Measurements from ENCODE around the gene PTK6.
"Not testable (repeated sequence)": the region's sequence is repeated elsewhere in the genome, so short reads cannot be mapped to it uniquely, and the experiment has no call there.

PTK6 gene

DNA sequence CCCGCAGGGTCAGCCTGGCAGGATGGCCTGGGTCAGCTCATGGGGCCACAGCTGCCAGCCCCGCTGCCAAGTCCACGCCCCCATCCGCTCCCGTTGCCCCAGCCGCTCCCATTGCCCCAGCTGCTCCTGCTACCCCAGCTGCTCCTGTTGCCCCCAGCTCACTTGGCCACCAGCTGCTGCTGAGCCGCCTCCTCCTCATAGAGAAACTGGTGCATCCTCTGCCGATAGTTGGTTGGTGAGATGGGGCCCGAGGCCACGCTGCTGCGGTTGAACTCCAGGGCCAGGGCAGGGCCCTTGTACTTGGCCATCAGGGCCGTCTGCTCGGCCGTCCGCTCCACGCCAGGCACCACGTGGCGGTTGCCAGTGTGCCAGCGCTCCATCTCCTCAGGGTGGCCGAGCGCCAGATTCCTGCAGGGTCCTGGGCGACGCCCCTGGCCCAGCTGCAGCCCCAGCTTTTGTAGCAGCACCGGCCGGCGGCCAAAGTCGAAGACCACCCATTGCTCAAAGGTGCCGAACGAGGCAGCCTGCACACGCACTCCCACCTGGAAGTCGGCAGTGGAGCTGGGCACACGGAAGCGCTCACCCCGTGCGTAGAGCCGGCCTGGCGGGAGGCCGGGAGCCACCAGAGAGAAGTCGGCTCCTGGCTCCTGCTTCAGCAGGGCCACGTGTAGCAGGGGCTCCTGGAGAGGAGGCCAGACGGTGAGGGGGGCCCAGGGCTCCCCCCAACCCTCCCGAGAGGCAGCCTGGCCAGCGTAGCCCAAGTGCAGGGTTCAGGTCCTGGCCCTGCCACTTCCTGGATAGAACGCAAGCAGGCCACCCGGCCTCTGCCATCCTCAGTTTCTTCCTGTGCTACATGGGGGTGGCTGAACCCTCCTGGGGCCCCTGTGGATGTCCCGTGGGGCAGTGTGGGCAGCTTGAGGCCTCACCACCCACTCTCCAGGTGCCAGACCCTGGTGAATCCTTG is 32.1 kb upstream of the PTK6 start:
- no peak for DNase-seq (ENCODE audit: low read depth, low spot score)

DNA sequence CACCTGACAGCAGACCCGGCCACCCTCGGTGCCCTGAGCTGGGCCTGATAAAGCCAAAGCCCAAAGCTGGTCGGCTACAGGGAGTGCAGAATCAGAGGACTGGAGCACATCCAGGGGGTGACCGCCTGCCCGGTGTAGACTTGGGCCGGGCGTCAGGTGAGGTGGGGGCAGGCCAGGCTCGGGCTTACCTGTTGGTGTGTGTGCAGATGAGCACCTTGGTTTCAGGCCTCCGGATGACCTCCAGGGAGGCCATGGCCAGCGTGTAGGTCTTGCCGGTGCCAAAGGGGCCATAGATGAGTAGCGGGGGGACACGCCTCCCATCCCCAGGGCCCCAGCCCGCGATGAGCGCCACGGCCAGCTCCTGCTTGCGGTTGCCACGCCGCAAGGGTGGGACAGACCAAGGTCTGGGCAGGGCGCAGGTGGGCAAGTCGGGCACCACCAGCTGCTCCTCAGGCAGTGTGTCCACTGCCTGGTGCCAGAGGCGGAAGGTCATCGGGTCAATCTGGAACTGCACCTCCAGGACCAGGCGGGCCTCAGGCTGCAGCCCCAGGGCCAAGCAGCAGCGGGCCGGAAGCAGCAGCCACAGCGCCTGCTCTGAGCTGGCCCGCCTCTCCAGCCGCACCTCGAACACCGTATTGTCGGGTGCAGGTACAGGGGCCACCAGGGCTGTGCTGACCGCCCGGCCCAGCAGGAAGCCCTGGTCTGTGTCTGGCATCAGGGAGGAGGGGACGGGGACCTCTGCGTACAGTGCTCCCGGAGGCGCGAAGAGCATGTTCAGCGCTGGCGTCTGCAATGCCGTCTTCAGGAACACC is 31.2 kb upstream of the PTK6 start:
- DNase-seq (ENCODE audit: low read depth, low spot score) = no peak

DNA sequence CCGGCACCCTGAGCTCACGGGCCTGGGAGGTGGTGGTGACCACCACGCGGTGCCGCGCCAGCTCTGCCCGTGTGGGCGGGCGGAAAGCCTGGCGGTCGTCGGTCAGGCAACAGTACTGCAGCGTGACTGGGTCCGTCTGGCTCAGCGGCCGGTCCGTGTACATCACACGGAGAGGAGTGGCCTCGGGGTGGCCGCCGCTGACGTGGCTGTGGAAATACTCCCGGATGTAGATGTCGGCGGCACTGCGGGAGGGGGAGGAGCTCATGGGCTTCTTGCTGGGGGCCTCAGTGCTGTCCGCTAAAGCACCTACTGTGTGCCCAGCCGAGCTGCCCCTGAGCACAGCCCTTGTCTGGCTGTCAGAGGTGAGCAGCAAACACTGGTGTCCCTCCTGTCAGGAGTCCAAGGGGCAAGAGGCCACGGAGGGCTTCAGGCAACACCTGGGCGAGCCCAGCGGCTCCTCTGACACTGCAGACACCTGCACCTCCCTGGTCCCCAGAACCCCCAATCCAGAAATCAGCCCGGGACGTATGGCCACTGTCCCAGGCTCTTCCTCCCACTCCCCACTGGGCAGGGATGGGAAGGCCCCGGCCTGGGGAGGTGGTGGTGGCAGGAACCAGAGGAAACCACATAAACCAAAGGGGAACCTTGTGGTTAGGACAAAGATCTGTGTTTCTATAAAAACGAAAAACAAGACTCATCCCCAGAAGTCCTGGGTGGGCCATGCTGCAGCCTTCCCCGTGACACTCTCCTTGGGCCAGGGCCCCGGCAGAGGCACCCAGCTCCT is 30.4 kb upstream of the PTK6 start:
- no peak for DNase-seq (ENCODE audit: low read depth, low spot score)

DNA sequence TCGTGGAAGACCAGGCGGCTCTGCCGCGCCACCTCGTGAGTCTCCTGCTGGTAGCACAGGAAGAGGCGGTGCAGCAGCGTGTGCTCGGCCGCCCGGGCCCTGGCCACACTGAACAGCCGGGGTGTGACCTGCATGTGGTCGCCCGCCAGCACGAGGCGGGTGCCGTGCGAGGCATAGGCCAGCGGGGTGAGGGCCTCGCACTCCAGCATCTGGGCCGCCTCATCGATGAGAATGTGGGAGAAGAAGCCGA is 29.9 kb upstream of the PTK6 start:
- DNase-seq (ENCODE audit: low read depth, low spot score) = no peak

DNA sequence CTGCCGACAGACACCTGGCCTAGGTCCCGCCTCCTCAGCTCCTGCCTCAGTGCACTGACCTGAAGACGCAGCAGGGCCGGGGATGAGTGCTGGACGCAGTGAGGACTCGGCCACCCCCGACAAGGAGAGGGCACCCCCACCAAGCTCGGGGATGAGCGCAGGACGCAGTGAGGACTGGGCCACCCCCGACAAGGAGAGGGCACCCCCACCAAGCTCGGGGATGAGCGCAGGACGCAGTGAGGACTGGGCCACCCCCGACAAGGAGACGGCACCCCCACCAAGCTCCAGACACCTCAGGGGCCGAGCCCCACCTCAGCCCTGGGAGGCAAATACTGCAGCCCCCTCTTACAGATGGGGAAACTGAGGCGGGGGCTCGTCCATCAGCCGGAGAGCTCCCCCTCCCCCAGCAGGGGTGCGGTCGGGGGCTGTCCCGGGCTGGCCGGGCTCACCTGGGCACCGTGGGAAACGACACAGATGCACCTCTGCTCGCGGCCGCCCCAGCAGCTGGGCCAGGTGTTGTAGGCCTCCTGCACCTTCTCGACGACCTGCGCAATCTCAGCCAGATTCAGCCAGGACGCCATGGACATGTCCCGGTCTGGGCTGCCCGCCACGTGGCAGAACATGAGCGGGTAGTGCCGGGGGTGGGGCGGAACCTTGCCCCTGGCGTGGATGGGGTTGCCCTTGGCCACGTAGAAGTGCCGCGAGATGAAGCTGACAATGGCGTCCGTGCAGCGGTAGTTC is 29.4 kb upstream of the PTK6 start:
- DNase-seq (ENCODE audit: low read depth, low spot score) = no peak

DNA sequence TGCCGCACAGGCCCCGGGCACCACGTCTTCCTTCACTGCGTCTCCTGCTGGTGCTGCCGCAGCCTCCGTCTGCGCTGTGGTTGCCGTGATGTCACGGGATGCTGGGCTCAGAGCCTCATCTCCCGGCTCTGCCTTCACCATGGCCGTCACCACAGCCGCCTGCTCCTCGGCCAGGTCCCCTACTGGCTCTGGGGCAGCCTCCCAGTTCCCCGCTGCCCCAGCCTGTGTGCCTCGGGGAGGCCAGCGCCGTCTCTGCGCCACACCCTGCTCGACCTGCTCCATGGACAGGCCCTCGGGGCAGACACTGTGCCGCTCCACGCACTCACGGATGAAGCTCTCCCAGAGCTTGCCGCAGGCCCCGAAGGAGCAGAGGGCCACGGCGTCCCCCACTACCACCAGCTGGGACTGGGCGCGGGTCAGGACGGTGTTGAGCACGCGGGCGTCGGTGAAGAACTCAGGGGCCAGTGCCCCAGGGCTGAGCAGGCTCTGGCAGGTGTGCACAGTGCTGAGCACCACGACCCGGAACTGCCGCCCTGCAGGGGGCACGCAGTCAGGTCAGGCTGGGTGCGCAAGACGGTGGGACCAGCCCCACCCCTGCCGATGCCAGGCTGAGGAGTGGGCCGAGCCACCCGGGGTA is 28.6 kb upstream of the PTK6 start:
- DNase-seq (ENCODE audit: low read depth, low spot score) = no peak

DNA sequence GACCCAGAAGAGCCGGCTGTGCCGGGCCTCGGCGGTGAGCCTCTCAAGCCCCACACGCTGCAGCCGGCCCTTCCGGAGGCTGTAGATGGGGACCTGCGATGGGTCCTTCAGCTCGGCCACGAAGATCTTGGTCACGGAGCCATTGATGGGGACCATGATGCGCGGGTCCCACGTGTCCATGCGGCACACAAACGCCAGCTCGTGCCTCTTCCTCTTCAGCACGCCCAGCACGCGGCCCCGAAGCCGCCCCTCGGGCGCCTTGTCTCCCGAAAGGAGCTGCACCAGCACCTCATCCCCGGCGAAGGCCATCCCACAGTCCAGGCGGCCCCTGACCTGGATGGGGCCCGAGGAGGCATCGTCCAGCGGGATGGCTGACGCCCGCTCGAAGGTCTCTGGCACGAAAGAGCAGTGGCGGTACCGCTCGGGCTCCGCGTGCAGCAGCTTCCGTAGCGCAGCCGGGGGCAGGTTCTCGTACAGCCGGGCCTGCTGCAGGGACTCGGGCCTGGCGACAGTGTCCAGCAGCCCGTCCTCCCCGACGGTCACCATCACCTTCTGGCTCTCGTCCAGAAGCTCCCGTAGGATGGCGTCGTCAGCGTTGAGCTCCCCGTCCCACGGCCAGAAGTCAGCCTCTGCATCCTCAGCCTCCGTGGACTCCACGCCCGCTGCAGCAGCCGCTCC is 28.0 kb upstream of the PTK6 start:
- no peak for DNase-seq (ENCODE audit: low read depth, low spot score)

DNA sequence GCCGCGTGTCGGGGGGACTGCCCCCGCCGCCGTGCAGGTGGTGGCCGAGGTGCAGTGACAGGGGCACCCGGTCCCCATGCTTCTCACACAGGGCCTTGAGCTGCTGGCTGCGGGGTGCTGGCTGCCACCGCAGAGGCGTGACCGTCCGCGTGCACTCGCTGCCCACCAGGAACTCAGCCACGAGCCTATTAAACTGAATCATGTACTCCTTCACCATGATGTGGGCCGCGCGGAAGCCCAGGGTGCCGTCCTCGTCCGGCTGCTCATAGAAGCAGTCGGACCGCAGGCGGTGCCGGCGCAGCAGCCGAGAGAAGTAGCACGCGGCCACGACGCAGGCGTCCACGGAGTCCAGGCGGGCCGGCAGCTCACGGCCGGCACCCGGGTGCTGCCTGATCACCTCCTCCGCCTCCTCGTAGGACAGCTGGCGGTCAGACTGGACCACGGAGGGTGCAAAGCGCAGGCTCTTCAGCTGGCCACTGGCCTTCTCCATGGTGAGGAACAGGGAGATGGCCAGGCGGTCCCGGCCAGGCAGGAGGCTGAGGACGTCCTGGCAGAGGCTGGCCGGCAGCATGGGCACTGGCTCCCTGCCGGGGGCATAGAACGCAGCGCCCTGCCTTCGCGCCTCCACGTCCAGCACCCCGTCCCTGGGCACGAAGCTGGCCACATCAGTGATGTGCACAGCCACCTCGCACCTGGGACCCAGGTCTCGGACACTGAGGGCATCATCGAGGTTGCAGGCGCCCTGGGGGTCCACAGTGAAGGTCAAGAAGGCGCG is 27.0 kb upstream of the PTK6 start:
- DNase-seq (ENCODE audit: low read depth, low spot score) = no peak

DNA sequence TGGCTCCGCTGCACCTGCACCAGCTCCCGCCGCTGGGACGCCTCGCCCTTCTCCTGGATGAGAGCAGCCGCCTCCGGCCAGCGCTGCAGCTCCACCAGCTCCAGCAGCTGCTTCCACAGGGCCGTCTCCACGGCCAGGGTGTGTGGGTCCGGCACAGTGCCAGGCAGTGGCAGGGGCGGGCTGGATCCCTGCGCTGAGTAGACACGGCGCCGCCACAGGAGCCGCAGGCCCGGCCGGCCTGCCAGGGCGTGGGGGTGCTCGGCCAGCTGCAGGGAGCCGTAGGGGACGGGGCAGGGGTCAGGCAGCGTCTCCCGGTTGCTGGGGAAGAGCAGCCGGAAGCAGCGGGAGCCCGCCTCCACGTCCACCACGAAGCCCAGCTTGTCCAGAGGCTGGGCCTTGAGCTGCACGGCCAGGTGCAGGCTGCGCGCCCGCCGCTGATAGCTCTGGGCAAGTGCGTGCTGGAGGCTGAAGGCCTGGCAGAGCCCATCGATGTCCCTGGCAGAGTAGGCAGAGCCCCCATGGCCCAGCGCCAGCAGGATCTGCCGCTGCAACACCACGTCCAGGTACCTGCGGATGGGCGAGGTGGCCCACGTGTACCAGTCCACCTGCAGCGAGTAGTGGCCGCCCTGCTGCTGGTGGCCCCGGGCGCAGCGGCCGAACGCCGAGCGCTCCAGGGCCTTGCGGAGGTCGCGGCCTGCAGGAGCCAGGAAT is 26.2 kb upstream of the PTK6 start:
- DNase-seq (ENCODE audit: low read depth, low spot score) = no peak

DNA sequence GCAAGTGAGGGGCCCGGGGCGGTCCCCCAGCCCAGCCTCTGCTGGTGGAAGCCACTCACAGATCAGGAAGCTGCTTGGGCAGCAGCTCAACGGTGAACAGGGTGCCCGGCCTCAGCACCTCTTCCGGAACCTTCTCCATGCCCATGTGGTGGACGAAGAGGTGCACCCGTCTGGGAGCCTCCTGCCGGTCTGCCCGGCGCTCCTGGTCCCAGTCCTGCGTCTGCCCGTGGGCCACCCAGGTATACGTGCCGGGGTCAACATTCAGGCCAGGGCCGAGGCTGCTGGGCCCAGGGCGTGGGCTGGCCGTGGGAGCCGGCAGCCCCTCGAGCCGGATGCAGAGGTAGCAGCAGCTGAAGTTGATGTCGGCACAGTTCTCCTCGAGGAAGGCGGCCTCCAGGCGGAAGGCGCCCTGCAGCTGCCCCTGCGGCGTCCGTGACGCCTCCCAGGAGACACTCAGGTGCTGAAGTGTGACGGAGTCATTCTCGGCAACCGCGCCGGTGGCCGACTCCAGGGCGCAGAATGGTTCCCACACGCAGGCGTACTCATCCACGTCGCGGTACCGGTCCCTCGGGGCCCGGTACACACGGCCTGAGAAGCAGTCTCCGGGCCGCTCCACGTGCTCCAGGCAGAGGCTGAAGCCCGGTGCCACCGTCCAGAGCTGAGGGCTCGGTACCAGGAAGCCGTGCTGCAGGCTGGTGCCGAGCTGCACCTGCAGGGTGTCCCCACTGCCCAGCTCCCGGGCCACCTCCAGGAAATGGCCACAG is 25.5 kb upstream of the PTK6 start:
- no peak for DNase-seq (ENCODE audit: low read depth, low spot score)

DNA sequence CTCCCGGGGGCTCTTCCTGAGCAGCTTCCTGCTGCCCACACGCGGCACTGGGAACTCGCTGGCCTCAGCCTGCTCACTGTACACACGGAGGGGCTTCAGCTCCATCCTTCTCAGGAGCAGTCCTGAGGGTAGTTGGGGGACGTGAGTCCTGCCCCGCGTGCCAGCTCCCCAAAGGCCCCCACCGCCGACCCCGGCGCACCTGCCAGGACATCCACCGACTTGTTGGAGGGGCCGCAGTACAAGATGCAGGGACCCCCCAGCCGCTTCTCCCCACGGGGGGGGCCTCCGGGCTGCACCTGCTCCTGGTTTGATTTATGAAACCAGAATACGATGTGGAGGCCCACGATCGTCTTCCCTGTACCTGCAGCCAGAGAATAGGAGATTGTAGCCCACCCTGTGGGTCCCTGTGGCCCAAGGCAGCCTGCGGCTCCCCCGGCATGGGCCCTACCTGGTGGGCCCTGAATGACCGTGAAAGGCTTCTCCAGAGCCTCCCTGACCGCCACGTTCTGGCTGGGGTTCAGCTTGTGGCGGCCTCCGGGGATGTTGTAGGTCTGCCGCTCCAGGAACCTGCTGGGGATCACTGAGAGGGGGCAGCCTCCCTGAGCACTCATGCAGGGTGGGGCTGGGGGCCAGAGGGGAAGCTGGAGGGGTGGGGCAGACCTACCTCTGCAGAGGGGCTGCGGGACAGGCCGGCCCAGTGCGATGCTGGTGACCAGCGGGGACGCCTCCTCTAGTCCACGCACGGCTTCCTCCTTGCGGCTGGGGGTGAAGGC is 24.6 kb upstream of the PTK6 start:
- no peak for DNase-seq (ENCODE audit: low read depth, low spot score)

DNA sequence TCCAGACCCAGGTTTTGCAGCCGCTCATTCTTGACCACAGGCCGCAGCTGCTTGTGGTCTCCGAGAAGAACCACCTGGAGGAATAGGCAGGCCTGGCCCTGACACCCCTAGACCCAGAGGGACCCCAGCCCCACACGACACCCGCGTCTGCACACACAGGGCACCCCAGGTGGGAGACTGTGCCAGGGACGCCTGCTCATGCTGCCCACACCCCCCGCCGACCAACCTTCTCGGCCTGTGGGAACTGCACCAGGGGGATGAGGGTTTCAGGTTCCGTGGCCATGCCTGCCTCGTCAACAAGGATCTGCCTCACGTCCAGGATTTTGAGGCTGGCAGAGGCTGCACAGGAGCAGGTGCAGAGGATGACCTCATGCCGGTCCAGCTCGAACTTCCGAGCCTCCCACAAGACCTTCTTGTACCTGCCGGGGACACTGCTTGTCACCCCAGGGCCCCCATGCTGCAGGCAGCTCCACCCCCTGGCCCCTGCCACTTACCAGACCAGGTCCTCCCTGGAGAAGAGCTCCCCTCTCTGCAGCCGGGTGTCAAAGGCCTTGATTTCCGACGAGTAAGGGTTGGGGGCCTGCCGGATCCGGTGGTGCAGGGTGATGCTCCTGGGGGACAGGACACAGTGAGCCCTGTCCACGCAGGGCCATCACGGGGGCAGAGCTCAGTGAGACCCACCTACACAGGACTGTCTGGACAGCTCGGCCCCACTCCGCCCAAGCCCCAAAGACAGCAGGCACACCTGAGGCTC is 23.9 kb upstream of the PTK6 start:
- DNase-seq (ENCODE audit: low read depth, low spot score) = no peak

DNA sequence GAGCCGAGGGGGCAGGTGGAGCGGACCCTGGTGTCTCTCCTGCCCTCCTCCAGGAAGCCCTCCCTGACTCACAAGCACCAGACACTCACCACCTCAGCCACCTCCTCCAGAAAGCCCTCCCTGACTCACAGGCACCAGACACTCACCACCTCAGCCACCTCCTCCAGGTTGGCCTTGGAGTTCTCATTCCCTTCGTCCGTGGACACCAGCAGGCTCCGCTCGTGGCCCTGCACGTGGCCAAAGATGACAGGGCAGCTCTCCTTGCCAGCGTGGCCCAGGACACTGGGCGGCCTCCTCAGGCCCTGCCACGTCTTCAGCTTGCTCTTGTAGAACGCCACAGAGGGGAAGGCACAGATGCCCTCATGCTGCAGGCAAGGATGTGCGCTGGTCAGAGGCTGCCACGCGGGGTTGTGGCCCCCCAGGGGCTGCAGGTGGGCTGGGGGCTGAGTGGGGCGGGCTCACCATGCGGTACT is 23.2 kb upstream of the PTK6 start:
- DNase-seq (ENCODE audit: low read depth, low spot score) = no peak

DNA sequence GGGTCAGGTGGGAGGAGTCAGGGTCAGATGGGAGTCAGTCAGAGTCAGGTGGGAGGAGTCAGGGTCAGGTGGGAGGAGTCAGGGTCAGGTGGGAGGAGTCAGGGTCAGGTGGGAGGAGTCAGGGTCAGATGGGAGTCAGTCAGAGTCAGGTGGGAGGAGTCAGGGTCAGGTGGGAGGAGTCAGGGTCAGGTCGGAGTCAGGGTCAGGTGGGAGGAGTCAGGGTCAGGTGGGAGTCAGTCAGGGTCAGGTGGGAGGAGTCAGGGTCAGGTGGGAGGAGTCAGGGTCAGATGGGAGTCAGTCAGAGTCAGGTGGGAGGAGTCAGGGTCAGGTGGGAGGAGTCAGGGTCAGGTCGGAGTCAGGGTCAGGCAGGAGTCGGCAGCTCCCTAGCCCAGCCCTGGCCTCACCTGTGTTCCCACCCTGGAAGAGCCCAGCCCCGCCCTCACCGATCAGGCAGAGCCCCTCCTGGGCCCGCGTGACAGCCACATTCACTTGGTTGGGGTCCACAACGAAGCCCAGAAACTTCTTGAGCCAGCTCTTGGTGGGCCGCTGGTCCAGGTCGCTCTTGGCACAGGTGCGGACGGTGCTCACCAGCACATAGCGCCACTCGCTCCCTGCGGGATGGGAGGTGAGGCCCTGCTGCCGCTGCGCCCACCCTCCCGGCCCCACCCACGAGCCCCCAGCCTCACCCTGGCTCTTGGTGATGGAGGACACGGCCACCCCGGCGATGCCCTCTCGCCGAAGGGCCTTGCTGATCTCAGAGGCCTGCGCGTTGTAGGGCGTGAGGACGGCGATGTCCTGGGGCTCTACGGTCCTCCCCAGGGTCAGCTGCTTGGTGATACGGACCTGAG is 22.5 kb upstream of the PTK6 start:
- DNase-seq (ENCODE audit: low read depth, low spot score) = not testable (repeated sequence)

DNA sequence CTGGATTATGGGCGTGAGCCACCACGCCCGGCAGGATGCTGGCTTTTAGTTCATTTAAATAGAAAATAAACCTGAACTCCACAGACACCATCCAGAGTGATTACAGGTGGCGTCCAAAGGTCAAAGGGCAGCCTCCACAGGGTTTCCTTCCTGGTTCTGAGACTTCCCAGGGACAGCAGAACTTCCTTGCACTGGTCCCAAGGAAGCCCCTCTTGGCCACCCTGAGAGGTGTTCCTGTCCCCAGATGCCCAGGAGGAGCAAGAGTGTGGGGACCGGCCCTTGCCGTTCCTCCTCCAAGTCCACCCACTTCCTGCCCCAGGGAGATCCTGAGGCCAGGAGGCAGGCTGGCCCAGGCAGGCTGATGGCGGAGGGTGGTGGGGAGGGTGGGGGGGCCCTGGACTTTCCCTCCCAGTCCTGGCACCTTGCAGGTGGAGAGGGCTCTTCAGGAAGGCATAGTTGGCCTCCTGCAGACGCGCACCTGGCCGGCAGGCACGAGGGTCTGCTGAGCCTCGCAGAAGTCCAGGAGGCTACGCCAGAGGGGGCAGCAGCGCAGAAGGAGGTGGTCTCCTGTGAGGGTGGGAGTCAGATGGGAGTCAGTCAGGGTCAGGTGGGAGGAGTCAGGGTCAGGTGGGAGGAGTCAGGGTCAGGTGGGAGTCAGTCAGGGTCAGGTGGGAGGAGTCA is 21.8 kb upstream of the PTK6 start:
- no peak for DNase-seq (ENCODE audit: low read depth, low spot score)
